OCI-LY7 (cell line): ENCODE data around the gene DYNLT3. TPM values are rescaled to one million over a fixed set of nuclear protein-coding genes. Genes with fewer than 3 reads are reported as not detected.

Experiments
- BruUV-seq: library from RNA; stranded (reverse); fragments of 400-500 nt; replicated peaks from 2 replicates; lab custom pipeline; 2021; lab: Mats Ljungman, UMichigan
- CTCF ChIA-PET: fragments of 300-600 bp; sonication (Branson Sonifier 250); formaldehyde crosslinking; loops from one replicate; lab custom pipeline; 2022; ENCODE audit warnings: antibody characterized with exemption; ENCODE audit not compliant: unreplicated experiment; lab: Charles Lee
- POLR2A ChIA-PET: fragments of 300-600 bp; sonication (Branson Sonifier 250); formaldehyde crosslinking; loops from one replicate; lab custom pipeline; 2022; ENCODE audit warnings: antibody characterized with exemption; lab: Charles Lee
- DNase-seq: peaks from one replicate; pipeline ENCODE4 v3.0.0-alpha.2; 2015; ENCODE audit warnings: low spot score
- H2AFZ ChIP-seq: fragments of 200-600 bp; sonication (generic), shearing (Covaris generic); 2 replicates; pipeline ENCODE4 v1.6.1; 2014; ENCODE audit warnings: mild to moderate bottlenecking, antibody characterized with exemption, low read length, moderate library complexity
- H3K27ac ChIP-seq: fragments of 200-600 bp; sonication (generic); 2 replicates; pipeline ENCODE4 v1.5.1; 2014; ENCODE audit warnings: mixed run types, low read depth, mild to moderate bottlenecking, moderate library complexity, low read length, inconsistent platforms; ENCODE audit not compliant: poor library complexity, severe bottlenecking
- H3K36me3 ChIP-seq: fragments of 200-600 bp; sonication (generic); 2 replicates; pipeline ENCODE4 v1.6.1; 2014; ENCODE audit warnings: mild to moderate bottlenecking, antibody characterized with exemption, low read length, moderate library complexity, mixed read lengths; ENCODE audit not compliant: insufficient read depth
- H3K4me1 ChIP-seq: fragments of 200-600 bp; sonication (generic); 2 replicates; pipeline ENCODE4 v1.5.1; 2014; ENCODE audit warnings: mild to moderate bottlenecking, low read length; ENCODE audit not compliant: insufficient read depth, poor library complexity, severe bottlenecking
- H3K4me2 ChIP-seq: fragments of 200-600 bp; sonication (generic); 2 replicates; pipeline ENCODE4 v1.6.1; 2014; ENCODE audit warnings: mild to moderate bottlenecking, low read length
- H3K4me3 ChIP-seq: fragments of 200-600 bp; sonication (generic); 2 replicates; pipeline ENCODE4 v1.5.1; 2014; ENCODE audit warnings: mild to moderate bottlenecking, low read depth, low read length; ENCODE audit not compliant: poor library complexity, severe bottlenecking
- H3K79me2 ChIP-seq: fragments of 200-600 bp; sonication (generic); 2 replicates; pipeline ENCODE4 v1.6.1; 2016; ENCODE audit warnings: low read depth, mild to moderate bottlenecking, low read length, moderate library complexity, mixed read lengths; ENCODE audit not compliant: insufficient read depth
- H3K9me2 ChIP-seq: fragments of 200-600 bp; sonication (generic); 2 replicates; pipeline ENCODE4 v1.6.1; 2016; ENCODE audit warnings: mild to moderate bottlenecking, low read length, mixed read lengths; ENCODE audit not compliant: insufficient read depth
- H3K9me3 ChIP-seq: fragments of 200-600 bp; sonication (generic); 2 replicates; pipeline ENCODE4 v1.6.1; 2014; ENCODE audit warnings: mild to moderate bottlenecking, mixed run types, low read length, mixed read lengths
- H4K20me1 ChIP-seq: fragments of 200-600 bp; sonication (generic); 2 replicates; pipeline ENCODE4 v1.6.1; 2014; ENCODE audit warnings: mild to moderate bottlenecking, antibody characterized with exemption, low read length, moderate library complexity, mixed read lengths; ENCODE audit not compliant: insufficient read depth
- CTCF ChIP-seq: fragments of 200-600 bp; sonication (generic); conservative IDR thresholded peaks from 2 replicates; pipeline ENCODE4 v1.5.1; 2014; ENCODE audit warnings: mild to moderate bottlenecking, antibody characterized with exemption, low read length, moderate library complexity, mixed read lengths
- EZH2phosphoT487 ChIP-seq: fragments of 200-600 bp; sonication (generic); IDR thresholded peaks from 2 replicates; pipeline ENCODE4 v1.6.1; 2018; ENCODE audit warnings: low read depth, borderline replicate concordance, mild to moderate bottlenecking, mixed run types, antibody characterized with exemption, low read length, moderate library complexity, mixed read lengths
- intact Hi-C: fragments of 100-400 bp; cut with micrococcal nuclease; formaldehyde crosslinking; loops from one replicate; pipeline ENCODE4 v1.10.0; 2022; ENCODE audit not compliant: unreplicated experiment
- total RNA-seq, 2 experiments: library from RNA; depleted of rRNA in 1 of 2; stranded (reverse); fragments of >200 nt in 1 of 2; shearing (Covaris generic) in 1 of 2; gene quantifications; 2 replicates each; pipeline ENCODE4 v1.2.3, GENCODE V29; 2014 to 2022

DYNLT3 gene
- total RNA-seq, 2 experiments from 2014 or later = 0.73 to 18.6 TPM

- POLR2A ChIA-PET = no interaction called here
- intact Hi-C loops = no loop called here
- no peak for TF ChIP-seq CTCF
- TF ChIP-seq EZH2phosphoT487 = no peak
- H3K4me3 ChIP-seq = no peak overlapping the region
- no peak overlapping the region for H3K4me2 ChIP-seq
- no peak overlapping the region for H3K27ac ChIP-seq
- no peaks in the 10 kb centered on the region for H3K4me1 ChIP-seq
- H3K9me2 ChIP-seq = no peaks in the 10 kb centered on the region
- H4K20me1 ChIP-seq = no peaks in the 10 kb centered on the region
- no TSS peak for BruUV-seq
- no peak overlapping the region for H2AFZ ChIP-seq
- H3K9me3 ChIP-seq = no peaks in the 10 kb centered on the region
- H3K79me2 ChIP-seq = no peaks in the 10 kb centered on the region
- CTCF ChIA-PET = no interaction called here
- DNase-seq = no peak
- H3K36me3 ChIP-seq = no peaks in the 10 kb centered on the region
These were observed 24.9 kb upstream of the DYNLT3 start for GRCh38 chrX:37872303-37872655.

- Histone ChIP-seq H3K9me3 (no peaks in the 10 kb centered on the region), H3K79me2 (no peaks in the 10 kb centered on the region), H3K27ac (no peak overlapping the region), H3K4me1 (no peaks in the 10 kb centered on the region), H2AFZ (no peak overlapping the region), H3K36me3 (no peaks in the 10 kb centered on the region), H4K20me1 (no peaks in the 10 kb centered on the region), H3K4me3 (no peak overlapping the region), H3K9me2 (no peaks in the 10 kb centered on the region), H3K4me2 (no peak overlapping the region)
- intact Hi-C loops = no loop called here
- no TSS peak for BruUV-seq
- DNase-seq = no peak
- POLR2A ChIA-PET = no interaction called here
- TF ChIP-seq CTCF = no peak
- TF ChIP-seq EZH2phosphoT487 = no peak
- CTCF ChIA-PET = no interaction called here
These were observed 24.4 kb upstream of the DYNLT3 start for GRCh38 chrX:37871626-37872302.

- no peak for TF ChIP-seq EZH2phosphoT487
- no peak for TF ChIP-seq CTCF
- Histone ChIP-seq H3K36me3 (no peaks in the 10 kb centered on the region), H3K9me2 (no peaks in the 10 kb centered on the region), H4K20me1 (no peaks in the 10 kb centered on the region), H3K9me3 (no peaks in the 10 kb centered on the region), H3K4me2 (peak overlapping the region; percentile 34; the same call in 1 of the 2 replicates), H2AFZ (0 out of 2 replicates have a peak overlapping the region, but pooled peaks have one; percentile 25), H3K4me3 (no peak overlapping the region), H3K4me1 (no peaks in the 10 kb centered on the region), H3K79me2 (no peaks in the 10 kb centered on the region), H3K27ac (no peak overlapping the region)
- no peak for DNase-seq
- intact Hi-C loops = no loop called here
- POLR2A ChIA-PET = interaction anchor here (0.6 kb wide), 2 partner anchors 243 to 944 kb away, joined by 3 read pairs; no protein-coding TSS in a partner anchor
- no TSS peak for BruUV-seq
- CTCF ChIA-PET = no interaction called here
These were observed 20.3 kb upstream of the DYNLT3 start for GRCh38 chrX:37867536-37868153.
